HepG2 (cell line): ENCODE measurements around the gene CFAP99. TPM values are rescaled to one million over a fixed set of nuclear protein-coding genes. Genes with fewer than 3 reads are reported as not detected.

Experiments used
- ATAC-seq: fragments of 200-7000 bp; cut with Tn5 transposase; 3 replicates; pipeline ENCODE4 v1.9.1; 2020; ENCODE audit warnings: mild to moderate bottlenecking, moderate library complexity
- BruUV-seq: library from RNA; stranded (reverse); fragments of 400-500 nt; replicated peaks from 2 replicates; lab custom pipeline; 2021; lab: Mats Ljungman, UMichigan
- CTCF ChIA-PET: fragments of 300-600 bp; formaldehyde crosslinking; extraction: SDS; loops from one replicate; lab custom pipeline; 2021; ENCODE audit warnings: low total read pairs, inconsistent platforms, low intra/inter-chr PET ratio; lab: Yijun Ruan, JAX
- POLR2A ChIA-PET: fragments of 350-600 bp; sonication (Branson Sonifier 250); formaldehyde crosslinking; loops from one replicate; lab custom pipeline; 2020; ENCODE audit warnings: antibody characterized with exemption, inconsistent platforms; lab: Yijun Ruan, JAX
- DNase-seq: peaks from one replicate; pipeline ENCODE4 v3.0.0-alpha.2; 2015; ENCODE audit warnings: low spot score
- FAIRE-seq: peaks from 3 replicates; lab custom pipeline; 2011; peaks lifted over from hg19 to GRCh38; lab: Jason Lieb, UNC
- H2AFZ ChIP-seq: one replicate; pipeline ENCODE4 v1.6.1; 2011; ENCODE audit warnings: low read length, inconsistent platforms
- H3K27ac ChIP-seq: fragments of 300-600 bp; 3 replicates; pipeline ENCODE4 v1.8.0; 2011; ENCODE audit warnings: mixed run types, mild to moderate bottlenecking, mixed read lengths, low read length, inconsistent platforms; ENCODE audit not compliant: insufficient read depth; ENCODE audit errors: extremely low read length
- H3K27me3 ChIP-seq, 2 experiments: fragments of 200-600 bp in 1 of 2; 2 replicates in 1 of 2; 3 replicates in 1 of 2; pipeline versions ENCODE4 v1.6.0 to v1.8.0; 2011; ENCODE audit warnings: low read length in 2 of 2, mild to moderate bottlenecking in 2 of 2, moderate library complexity in 2 of 2, inconsistent platforms in 1 of 2; ENCODE audit not compliant: insufficient read depth in 2 of 2, control insufficient read depth in 1 of 2
- H3K36me3 ChIP-seq, 2 experiments: fragments of 200-600 bp in 1 of 2; replicated peaks in 1 of 2; 2 replicates in 1 of 2; 3 replicates in 1 of 2; pipeline versions ENCODE4 v1.5.1 to v1.8.0; 2011; ENCODE audit warnings: low read length in 2 of 2, inconsistent platforms in 1 of 2; ENCODE audit not compliant: insufficient read depth in 2 of 2, control insufficient read depth in 1 of 2
- H3K4me1 ChIP-seq: 2 replicates; pipeline ENCODE4 v1.5.1; 2012; ENCODE audit warnings: low read length, inconsistent platforms; ENCODE audit not compliant: insufficient read depth
- H3K4me2 ChIP-seq: 2 replicates; pipeline ENCODE4 v1.6.0; 2011; ENCODE audit warnings: low read depth, low read length, inconsistent platforms
- H3K4me3 ChIP-seq, 3 experiments: fragments of 200-600 bp in 1 of 3; sonication (generic), shearing (Covaris generic) in 1 of 3; replicated peaks in 1 of 3; 2 replicates each; pipeline ENCODE4 v1.5.1; 2011 to 2016; ENCODE audit warnings: low read length in 3 of 3, inconsistent platforms in 2 of 3, low read depth in 2 of 3, mild to moderate bottlenecking in 2 of 3, control low read depth in 1 of 3, mixed read lengths in 1 of 3; ENCODE audit not compliant: insufficient read depth in 1 of 3
- H3K79me2 ChIP-seq: one replicate; pipeline ENCODE4 v1.6.1; 2011; ENCODE audit warnings: low read length, inconsistent platforms; ENCODE audit not compliant: insufficient read depth
- H3K9ac ChIP-seq: 2 replicates; pipeline ENCODE4 v1.6.0; 2011; ENCODE audit warnings: mild to moderate bottlenecking, low read depth, low read length, inconsistent platforms; ENCODE audit not compliant: insufficient read depth
- H3K9me3 ChIP-seq: 2 replicates; pipeline ENCODE4 v1.5.1; 2012; ENCODE audit warnings: mild to moderate bottlenecking, low read length
- H4K20me1 ChIP-seq: 2 replicates; pipeline ENCODE4 v1.6.0; 2011; ENCODE audit warnings: inconsistent platforms, mild to moderate bottlenecking, low read length, moderate library complexity; ENCODE audit not compliant: insufficient read depth
- ELF4 ChIP-seq: sonication (generic); formaldehyde crosslinking; IDR thresholded peaks from 2 replicates; pipeline ENCODE4 v1.5.0; 2020; ENCODE audit warnings: missing genetic modification reagents, mild to moderate bottlenecking, moderate library complexity, borderline replicate concordance
- FOXA1 ChIP-seq, 2 experiments: fragments of 450-650 bp in 1 of 2; sonication (generic) in 1 of 2; formaldehyde crosslinking in 1 of 2; IDR thresholded peaks; 2 replicates each; pipeline versions ENCODE4 v1.4.0 to v1.6.1; 2016 to 2020; ENCODE audit warnings: missing genetic modification reagents in 1 of 2
- TEAD3 ChIP-seq: optimal IDR thresholded peaks from 2 replicates; pipeline ENCODE3; 2016; ENCODE audit warnings: borderline replicate concordance
- ZBTB38 ChIP-seq: sonication (generic); formaldehyde crosslinking; IDR thresholded peaks from 2 replicates; pipeline ENCODE4 v1.5.1; 2020; ENCODE audit warnings: mild to moderate bottlenecking, missing genetic modification reagents
- ZNF75D ChIP-seq: sonication (generic); formaldehyde crosslinking; IDR thresholded peaks from 2 replicates; pipeline ENCODE4 v1.8.1; 2023; ENCODE audit warnings: missing genetic modification reagents, mild to moderate bottlenecking, borderline replicate concordance
- WGBS: methylation state at CpG from one replicate; pipeline ENCODE4 v1.1.6; 2017; ENCODE audit warnings: low lambda C conversion rate; 5-methylcytosine and 5-hydroxymethylcytosine counted together
- in situ Hi-C: cut with HindIII; loops from 2 replicates; pipeline ENCODE4 v1.10.0; 2017; ENCODE audit warnings: low pct_unique_long_range_greater_than_20kb; ENCODE audit not compliant: extremely low pct_ligation_motif_present
- intact Hi-C: fragments of 100-400 bp; cut with micrococcal nuclease; formaldehyde crosslinking; loops from one replicate; pipeline ENCODE4 v1.10.0; 2022; ENCODE audit not compliant: unreplicated experiment
- polyA plus RNA-seq, 8 experiments: library from polyadenylated mRNA; depleted of rRNA in 3 of 8; stranded (reverse) in 7 of 8; unstranded in 1 of 8; fragments of >200 nt; fragmentation: Illumina TruSeq in 4 of 8; extraction: Trizol in 4 of 8; gene quantifications; 2 replicates each; pipeline versions ENCODE4 v1.2.1 to v1.2.3, GENCODE V29; 2011 to 2016; ENCODE audit warnings: low read depth in 4 of 8, missing spikeins in 1 of 8, mixed read lengths in 1 of 8; ENCODE audit not compliant: insufficient read depth in 1 of 8
- total RNA-seq, 5 experiments: library from RNA; depleted of rRNA; stranded (reverse); fragments of >200 nt; fragmentation: Illumina TruSeq; extraction: Trizol; gene quantifications; 2 replicates each; pipeline ENCODE4 v1.2.3, GENCODE V29; 2016; ENCODE audit warnings: low read depth in 1 of 5
- TF ChIP-seq, protein P1 (sequence below): sonication (generic); formaldehyde crosslinking; IDR thresholded peaks from 2 replicates; pipeline ENCODE4 v1.8.1; 2022; ENCODE audit warnings: mild to moderate bottlenecking, missing genetic modification reagents
- TF ChIP-seq, protein P2 (sequence below): sonication (generic); formaldehyde crosslinking; IDR thresholded peaks from 2 replicates; pipeline ENCODE4 v1.4.0; 2020; ENCODE audit warnings: missing genetic modification reagents
- TF ChIP-seq, protein P3 (sequence below): sonication (generic); formaldehyde crosslinking; IDR thresholded peaks from 2 replicates; pipeline ENCODE4 v1.8.0; 2022; ENCODE audit warnings: mild to moderate bottlenecking, missing genetic modification reagents

Gene CFAP99
- total and polyA plus RNA-seq, 2 of the 13 experiments (the other 11 are each of a cell fraction or from before 2014, with no cell fraction given) = not detected

DNA sequence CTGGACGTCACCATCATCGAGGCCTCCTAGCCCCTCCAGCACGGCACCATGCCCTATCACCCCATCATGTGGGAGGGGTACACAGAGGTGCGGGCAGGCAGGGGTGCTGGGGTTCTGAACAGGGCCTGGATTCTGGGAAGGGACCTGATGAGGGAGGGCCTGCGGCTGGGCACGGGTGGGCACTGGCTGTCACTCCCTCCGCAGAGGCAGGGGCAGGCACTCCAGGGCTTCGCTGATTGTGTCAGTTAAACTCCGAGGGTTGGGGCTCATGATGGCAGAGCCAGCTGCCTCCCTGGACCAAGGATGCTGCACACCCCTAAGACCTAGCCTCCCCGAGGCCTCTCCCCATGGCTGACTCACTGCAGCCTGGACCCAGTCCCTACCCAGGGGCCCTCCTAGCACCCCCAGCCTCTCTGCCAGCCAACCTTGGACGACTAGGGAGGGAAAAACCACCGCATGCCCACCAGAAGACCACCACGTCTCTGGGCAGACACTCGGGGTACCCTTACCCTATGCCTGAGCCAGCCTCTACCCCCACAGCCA lies 46.2 kb upstream of the CFAP99 start:
- no peaks in the 10 kb centered on the region for H4K20me1 ChIP-seq
- H3K79me2 ChIP-seq = no peaks in the 10 kb centered on the region
- H3K27ac ChIP-seq = no peak overlapping the region
- ATAC-seq = no peak
- no peak overlapping the region for H3K9ac ChIP-seq
- H3K4me3 ChIP-seq = no peak overlapping the region
- peaks cover 5 to 33% of the 10 kb centered on the region in 2 experiments; a peak in 3 of 5 replicates for H3K27me3 ChIP-seq
- no TSS peak for BruUV-seq
- TF ChIP-seq ELF4 (CRISPR knock-in tag) = no peak
- no peak for TF ChIP-seq ZBTB38
- TF ChIP-seq, protein P1, sequence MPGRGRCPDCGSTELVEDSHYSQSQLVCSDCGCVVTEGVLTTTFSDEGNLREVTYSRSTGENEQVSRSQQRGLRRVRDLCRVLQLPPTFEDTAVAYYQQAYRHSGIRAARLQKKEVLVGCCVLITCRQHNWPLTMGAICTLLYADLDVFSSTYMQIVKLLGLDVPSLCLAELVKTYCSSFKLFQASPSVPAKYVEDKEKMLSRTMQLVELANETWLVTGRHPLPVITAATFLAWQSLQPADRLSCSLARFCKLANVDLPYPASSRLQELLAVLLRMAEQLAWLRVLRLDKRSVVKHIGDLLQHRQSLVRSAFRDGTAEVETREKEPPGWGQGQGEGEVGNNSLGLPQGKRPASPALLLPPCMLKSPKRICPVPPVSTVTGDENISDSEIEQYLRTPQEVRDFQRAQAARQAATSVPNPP = no peak
- TF ChIP-seq FOXA1 (IDR thresholded peaks at IDR 0.05) = no peak
- TF ChIP-seq FOXA1 (CRISPR knock-in tag; IDR thresholded peaks at IDR 0.05) = no peak
- TF ChIP-seq TEAD3 (CRISPR knock-in tag) = no peak
- TF ChIP-seq ZNF75D (CRISPR knock-in tag) = no peak
- TF ChIP-seq, protein P2, sequence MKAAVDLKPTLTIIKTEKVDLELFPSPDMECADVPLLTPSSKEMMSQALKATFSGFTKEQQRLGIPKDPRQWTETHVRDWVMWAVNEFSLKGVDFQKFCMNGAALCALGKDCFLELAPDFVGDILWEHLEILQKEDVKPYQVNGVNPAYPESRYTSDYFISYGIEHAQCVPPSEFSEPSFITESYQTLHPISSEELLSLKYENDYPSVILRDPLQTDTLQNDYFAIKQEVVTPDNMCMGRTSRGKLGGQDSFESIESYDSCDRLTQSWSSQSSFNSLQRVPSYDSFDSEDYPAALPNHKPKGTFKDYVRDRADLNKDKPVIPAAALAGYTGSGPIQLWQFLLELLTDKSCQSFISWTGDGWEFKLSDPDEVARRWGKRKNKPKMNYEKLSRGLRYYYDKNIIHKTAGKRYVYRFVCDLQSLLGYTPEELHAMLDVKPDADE (CRISPR knock-in tag) = no peak
- TF ChIP-seq, protein P3, sequence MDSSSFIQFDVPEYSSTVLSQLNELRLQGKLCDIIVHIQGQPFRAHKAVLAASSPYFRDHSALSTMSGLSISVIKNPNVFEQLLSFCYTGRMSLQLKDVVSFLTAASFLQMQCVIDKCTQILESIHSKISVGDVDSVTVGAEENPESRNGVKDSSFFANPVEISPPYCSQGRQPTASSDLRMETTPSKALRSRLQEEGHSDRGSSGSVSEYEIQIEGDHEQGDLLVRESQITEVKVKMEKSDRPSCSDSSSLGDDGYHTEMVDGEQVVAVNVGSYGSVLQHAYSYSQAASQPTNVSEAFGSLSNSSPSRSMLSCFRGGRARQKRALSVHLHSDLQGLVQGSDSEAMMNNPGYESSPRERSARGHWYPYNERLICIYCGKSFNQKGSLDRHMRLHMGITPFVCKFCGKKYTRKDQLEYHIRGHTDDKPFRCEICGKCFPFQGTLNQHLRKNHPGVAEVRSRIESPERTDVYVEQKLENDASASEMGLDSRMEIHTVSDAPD (CRISPR knock-in tag) = no peak
- H3K36me3 ChIP-seq = no peaks in the 10 kb centered on the region
- H3K9me3 ChIP-seq = no peaks in the 10 kb centered on the region
- in situ Hi-C loops = no loop called here
- ChIA-PET POLR2A (no interaction called here), CTCF (no interaction called here)
- no peak overlapping the region for H2AFZ ChIP-seq
- DNase-seq = no peak
- 34% methylated on average over 5 of the region's 14 CpGs for WGBS
- intact Hi-C loops = no loop called here
- no peaks in the 10 kb centered on the region for H3K4me1 ChIP-seq
- FAIRE-seq = no peak
- H3K4me2 ChIP-seq = no peak overlapping the region
